ENCODE data around the gene ACKR3. TPM values are rescaled to one million over a fixed set of nuclear protein-coding genes. Genes with fewer than 3 reads are reported as not detected.

Gene ACKR3
- total RNA-seq, 1 experiment from 2014 or later, result 19.6 TPM

GRCh38 chr2:236576087-236576486 is 6.5 kb downstream of the ACKR3 start:
- TF ChIP-seq CTCF (conservative IDR thresholded peaks at IDR 0.05), result no peak
- TF ChIP-seq EZH2 (IDR thresholded peaks at IDR 0.05; ENCODE audit: low read depth), result no peak
- Histone ChIP-seq H3F3A (ENCODE audit: insufficient read depth, low read depth) (no peaks in the 10 kb centered on the region), H3K27ac (no peak overlapping the region), H3K9me3 (ENCODE audit: insufficient read depth, low read depth) (no peaks in the 10 kb centered on the region), H2AFZ (no peak overlapping the region), H3K36me3 (ENCODE audit: low read depth) (no peaks in the 10 kb centered on the region), H3K9me2 (ENCODE audit: insufficient read depth) (no peaks in the 10 kb centered on the region), H3K4me2 (no peak overlapping the region), H3K79me2 (ENCODE audit: low read depth) (no peaks in the 10 kb centered on the region), H3K4me3 (no peak overlapping the region), H3K27me3 (ENCODE audit: insufficient read depth, low read depth) (peaks cover 78% of the 10 kb centered on the region), H4K20me1 (ENCODE audit: insufficient read depth) (no peaks in the 10 kb centered on the region; the same call in 1 of the 2 replicates), H3K4me1 (replicated peaks; ENCODE audit: insufficient read depth) (no peaks in the 10 kb centered on the region)
- ChIA-PET POLR2A (ENCODE audit: unreplicated experiment) (no interaction called here), CTCF (no interaction called here)
- DNase-seq, result no peak
- no TSS peak for BruUV-seq (replicated peaks)
- intact Hi-C loops (cut with micrococcal nuclease; ENCODE audit: unreplicated experiment), result no loop called here

- H3K9me2 ChIP-seq (ENCODE audit: insufficient read depth), result no peaks in the 10 kb centered on the region
Observed at GRCh38 chr2:236576953-236577352, 7.3 kb downstream of the ACKR3 start.

GRCh38 chr2:236577481-236578410 is 8.1 kb downstream of the ACKR3 start:
- Histone ChIP-seq H3K4me3 (no peak overlapping the region), H3K36me3 (ENCODE audit: low read depth) (no peaks in the 10 kb centered on the region), H3F3A (ENCODE audit: insufficient read depth, low read depth) (no peaks in the 10 kb centered on the region), H4K20me1 (ENCODE audit: insufficient read depth) (no peaks in the 10 kb centered on the region; the same call in 1 of the 2 replicates), H2AFZ (no peak overlapping the region), H3K4me2 (no peak overlapping the region), H3K79me2 (ENCODE audit: low read depth) (no peaks in the 10 kb centered on the region), H3K9me3 (ENCODE audit: insufficient read depth, low read depth) (no peaks in the 10 kb centered on the region), H3K27me3 (ENCODE audit: insufficient read depth, low read depth) (peaks cover 74% of the 10 kb centered on the region), H3K27ac (no peak overlapping the region), H3K9me2 (ENCODE audit: insufficient read depth) (no peaks in the 10 kb centered on the region), H3K4me1 (replicated peaks; ENCODE audit: insufficient read depth) (no peaks in the 10 kb centered on the region)
- intact Hi-C loops (cut with micrococcal nuclease; ENCODE audit: unreplicated experiment), result no loop called here
- no peak for DNase-seq
- BruUV-seq (replicated peaks), result no TSS peak
- TF ChIP-seq EZH2 (IDR thresholded peaks at IDR 0.05; ENCODE audit: low read depth) (no peak), CTCF (conservative IDR thresholded peaks at IDR 0.05) (no peak)
- POLR2A ChIA-PET (ENCODE audit: unreplicated experiment), result interaction anchor here (0.6 kb wide), 1 partner anchor 519 kb away, joined by 5 read pairs; no protein-coding TSS in a partner anchor
- CTCF ChIA-PET, result no interaction called here

More at GRCh38 chr2:236576953-236577352, 7.3 kb downstream of the ACKR3 start:
- H3K9me3 ChIP-seq (ENCODE audit: insufficient read depth, low read depth), result no peaks in the 10 kb centered on the region
- TF ChIP-seq EZH2 (IDR thresholded peaks at IDR 0.05; ENCODE audit: low read depth) (no peak), CTCF (conservative IDR thresholded peaks at IDR 0.05) (no peak)
- CTCF ChIA-PET, result no interaction called here
- H3K4me2 ChIP-seq, result no peak overlapping the region
- H3K36me3 ChIP-seq (ENCODE audit: low read depth), result no peaks in the 10 kb centered on the region
- H3K79me2 ChIP-seq (ENCODE audit: low read depth), result no peaks in the 10 kb centered on the region
- H3K27ac ChIP-seq, result no peak overlapping the region
- peaks cover 81% of the 10 kb centered on the region for H3K27me3 ChIP-seq (ENCODE audit: insufficient read depth, low read depth)
- no peaks in the 10 kb centered on the region; the same call in 1 of the 2 replicates for H4K20me1 ChIP-seq (ENCODE audit: insufficient read depth)
- BruUV-seq (replicated peaks), result no TSS peak
- no peaks in the 10 kb centered on the region for H3K4me1 ChIP-seq (replicated peaks; ENCODE audit: insufficient read depth)
- POLR2A ChIA-PET (ENCODE audit: unreplicated experiment), result no interaction called here
- H3F3A ChIP-seq (ENCODE audit: insufficient read depth, low read depth), result no peaks in the 10 kb centered on the region
- intact Hi-C loops (cut with micrococcal nuclease; ENCODE audit: unreplicated experiment), result no loop called here
- no peak overlapping the region for H2AFZ ChIP-seq
- no peak for DNase-seq
- H3K4me3 ChIP-seq, result no peak overlapping the region
